Esophagus squamous epithelium (tissue), 4 donors: ENCODE results near the gene SLC25A4.

ENCODE experiments used
- POLR2A ChIP-seq, 4 donors: fragments of 450-650 bp; IDR thresholded peaks; one replicate each; pipeline ENCODE4 v1.6.1; 2017; ENCODE audit warnings: antibody characterized with exemption in 4 of 4, mild to moderate bottlenecking in 4 of 4, moderate library complexity in 3 of 4
- TF ChIP-seq, protein P1 (sequence below), 6 experiments: fragments of 450-650 bp in 4 of 6; fragments of 200-600 bp in 2 of 6; sonication (generic) in 2 of 6; IDR thresholded peaks; one replicate each; pipeline ENCODE4 v1.5.1; 2016 to 2019; ENCODE audit warnings: antibody characterized with exemption in 6 of 6, mild to moderate bottlenecking in 4 of 6, moderate library complexity in 4 of 6

DNA sequence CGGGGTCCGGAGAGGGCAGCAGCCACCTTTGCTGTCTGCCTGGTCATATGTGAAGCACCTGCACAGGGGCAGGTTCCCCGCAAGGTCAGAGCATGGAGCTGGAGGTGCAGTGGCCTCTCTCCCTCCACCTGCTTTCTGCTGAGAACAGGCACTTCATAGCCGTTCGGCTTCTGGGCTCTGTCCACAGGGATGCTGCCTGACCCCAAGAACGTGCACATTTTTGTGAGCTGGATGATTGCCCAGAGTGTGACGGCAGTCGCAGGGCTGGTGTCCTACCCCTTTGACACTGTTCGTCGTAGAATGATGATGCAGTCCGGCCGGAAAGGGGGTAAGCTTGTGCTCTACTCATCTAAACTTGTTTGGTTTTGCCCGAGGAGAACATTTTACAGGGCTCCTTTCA lies 2.5 kb downstream of the SLC25A4 start:
- TF ChIP-seq, protein P1, sequence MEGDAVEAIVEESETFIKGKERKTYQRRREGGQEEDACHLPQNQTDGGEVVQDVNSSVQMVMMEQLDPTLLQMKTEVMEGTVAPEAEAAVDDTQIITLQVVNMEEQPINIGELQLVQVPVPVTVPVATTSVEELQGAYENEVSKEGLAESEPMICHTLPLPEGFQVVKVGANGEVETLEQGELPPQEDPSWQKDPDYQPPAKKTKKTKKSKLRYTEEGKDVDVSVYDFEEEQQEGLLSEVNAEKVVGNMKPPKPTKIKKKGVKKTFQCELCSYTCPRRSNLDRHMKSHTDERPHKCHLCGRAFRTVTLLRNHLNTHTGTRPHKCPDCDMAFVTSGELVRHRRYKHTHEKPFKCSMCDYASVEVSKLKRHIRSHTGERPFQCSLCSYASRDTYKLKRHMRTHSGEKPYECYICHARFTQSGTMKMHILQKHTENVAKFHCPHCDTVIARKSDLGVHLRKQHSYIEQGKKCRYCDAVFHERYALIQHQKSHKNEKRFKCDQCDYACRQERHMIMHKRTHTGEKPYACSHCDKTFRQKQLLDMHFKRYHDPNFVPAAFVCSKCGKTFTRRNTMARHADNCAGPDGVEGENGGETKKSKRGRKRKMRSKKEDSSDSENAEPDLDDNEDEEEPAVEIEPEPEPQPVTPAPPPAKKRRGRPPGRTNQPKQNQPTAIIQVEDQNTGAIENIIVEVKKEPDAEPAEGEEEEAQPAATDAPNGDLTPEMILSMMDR (IDR thresholded peaks at IDR 0.05): no peak
- no peak for TF ChIP-seq POLR2A (IDR thresholded peaks at IDR 0.05)
